SKM-1 treated with dmso at 0.1 percent for 144 hours (cell line): ENCODE results near the gene PROCA1.
A peak's percentile ranks its signal among the peaks of the same experiment; 100 is the strongest.
"Not testable (repeated sequence)": the region's sequence is repeated elsewhere in the genome, so short reads cannot be mapped to it uniquely, and the experiment has no call there.

ENCODE experiments used
- DNase-seq: peaks from one replicate; lab custom pipeline; 2025; ENCODE audit not compliant: unreplicated experiment; lab: John Stamatoyannopoulos, UW

PROCA1 gene

GRCh38 chr17:28725660-28726225 is 14.1 kb upstream of the PROCA1 start:
- DNase-seq: peak; percentile 54

DNA sequence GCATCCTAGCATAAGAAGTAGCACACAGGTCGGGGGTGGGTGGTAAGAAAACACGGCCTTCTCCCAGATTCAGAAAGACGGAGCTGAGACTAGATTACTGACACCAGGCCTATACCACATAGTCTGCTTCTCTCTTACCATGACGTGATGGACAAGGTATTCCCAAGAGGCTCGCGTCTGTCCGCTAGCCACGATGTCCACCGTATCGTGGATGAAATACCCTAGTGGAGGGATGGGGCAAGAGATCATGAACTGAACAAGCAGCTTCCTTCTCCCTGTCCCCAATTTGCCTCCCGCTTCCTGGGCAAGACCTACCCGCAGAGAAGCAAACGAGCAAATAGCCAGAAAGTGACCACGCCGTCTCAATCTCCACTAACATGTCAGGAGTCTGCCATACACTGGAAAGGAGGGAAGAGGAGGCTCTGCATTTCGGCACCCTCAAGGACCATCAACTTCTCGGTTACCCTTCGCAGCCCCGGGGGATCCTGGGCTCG is 13.5 kb upstream of the PROCA1 start:
- peak; percentile 54 for DNase-seq

- DNase-seq: no peak
Observed at GRCh38 chr17:28724500-28725165, 12.9 kb upstream of the PROCA1 start.

GRCh38 chr17:28723836-28724499 is 12.3 kb upstream of the PROCA1 start:
- DNase-seq: not testable (repeated sequence)

GRCh38 chr17:28723159-28723835 is 11.6 kb upstream of the PROCA1 start:
- DNase-seq: no peak

DNA sequence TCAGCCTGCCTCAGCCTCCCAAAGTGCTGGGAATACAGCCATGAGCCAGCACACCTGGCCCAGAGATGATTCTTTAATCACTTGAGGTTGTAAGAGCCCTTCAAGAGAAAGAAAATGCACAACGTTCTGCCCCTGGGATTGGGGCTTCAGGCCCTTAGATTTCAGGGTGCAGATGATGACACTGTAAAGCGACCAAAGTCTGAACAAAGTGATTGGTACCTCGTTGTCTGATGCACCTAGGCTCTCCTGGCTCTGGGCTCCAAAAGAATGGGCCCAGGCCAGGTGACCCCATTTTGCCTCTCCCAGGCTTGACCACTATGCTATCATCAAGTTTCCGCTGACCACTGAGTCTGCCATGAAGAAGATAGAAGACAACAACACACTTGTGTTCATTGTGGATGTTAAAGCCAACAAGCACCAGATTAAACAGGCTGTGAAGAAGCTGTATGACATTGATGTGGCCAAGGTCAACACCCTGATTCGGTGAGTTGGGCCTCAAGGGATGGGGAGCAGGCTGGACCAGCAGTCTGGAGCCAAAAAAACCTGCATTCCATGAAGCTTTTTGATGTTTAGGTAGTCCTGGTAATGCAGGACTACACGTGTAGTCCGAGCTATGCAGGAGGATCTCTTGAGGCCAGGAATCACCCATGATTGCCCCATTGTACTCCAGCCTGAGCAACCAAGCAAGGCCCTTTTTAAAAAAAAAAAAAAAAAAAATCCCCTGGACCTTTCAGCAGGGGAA is 10.9 kb upstream of the PROCA1 start:
- DNase-seq: no peak

GRCh38 chr17:28720997-28721329 is 9.3 kb upstream of the PROCA1 start:
- not testable (repeated sequence) for DNase-seq

GRCh38 chr17:28720247-28720996 is 8.7 kb upstream of the PROCA1 start:
- DNase-seq: no peak

GRCh38 chr17:28719021-28719433 is 7.3 kb upstream of the PROCA1 start:
- no peak for DNase-seq

GRCh38 chr17:28718333-28719020 is 6.8 kb upstream of the PROCA1 start:
- DNase-seq: no peak

- DNase-seq: no peak
Observed at GRCh38 chr17:28717578-28718332, 6.1 kb upstream of the PROCA1 start, which contains the start of gene RAB34. RAB34 (minus strand) TSS chr17:28717868; CDS start chr17:28717266, 602 bp downstream.

- DNase-seq: no peak
Observed at GRCh38 chr17:28716740-28717577, 5.3 kb upstream of the PROCA1 start.

DNA sequence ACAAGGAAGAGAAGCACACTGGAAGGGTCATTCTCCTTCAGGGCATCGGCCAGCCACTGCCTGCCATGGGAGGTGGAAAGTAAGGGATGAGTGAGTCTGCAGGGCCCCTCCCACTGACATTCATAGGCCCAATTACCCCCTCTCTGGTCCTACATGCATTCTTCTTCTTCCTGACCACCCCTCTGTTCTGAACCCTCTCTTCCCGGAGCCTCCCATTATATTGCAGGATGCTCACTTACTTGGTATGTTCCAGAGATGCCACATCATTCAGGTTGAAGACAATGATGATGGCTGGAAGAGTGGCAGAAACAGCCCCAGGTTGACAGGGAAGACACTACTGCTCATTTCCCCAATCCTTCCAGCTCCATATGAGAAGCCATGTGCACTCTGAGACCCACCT is 3.5 kb upstream of the PROCA1 start:
- no peak for DNase-seq

DNA sequence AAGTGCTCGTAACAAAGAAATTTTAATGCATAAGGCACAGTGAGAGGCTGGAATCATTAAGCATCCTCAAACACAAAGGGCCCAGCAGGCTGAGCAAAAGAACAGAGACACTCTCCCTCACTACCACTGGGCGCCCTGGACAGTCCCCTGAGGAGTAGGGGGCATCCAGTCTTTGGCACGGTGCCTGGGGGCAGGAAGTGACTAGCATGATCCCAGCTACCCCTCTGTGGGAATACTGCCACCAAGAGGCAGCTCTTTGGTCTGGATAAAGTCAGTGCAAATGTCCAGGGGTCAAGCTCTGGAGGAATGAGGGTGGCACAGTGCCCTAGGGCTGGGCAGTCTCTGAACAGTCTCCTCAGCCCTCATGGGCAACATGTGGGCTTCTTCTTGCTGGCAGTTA is 2.6 kb upstream of the PROCA1 start:
- DNase-seq: no peak

DNA sequence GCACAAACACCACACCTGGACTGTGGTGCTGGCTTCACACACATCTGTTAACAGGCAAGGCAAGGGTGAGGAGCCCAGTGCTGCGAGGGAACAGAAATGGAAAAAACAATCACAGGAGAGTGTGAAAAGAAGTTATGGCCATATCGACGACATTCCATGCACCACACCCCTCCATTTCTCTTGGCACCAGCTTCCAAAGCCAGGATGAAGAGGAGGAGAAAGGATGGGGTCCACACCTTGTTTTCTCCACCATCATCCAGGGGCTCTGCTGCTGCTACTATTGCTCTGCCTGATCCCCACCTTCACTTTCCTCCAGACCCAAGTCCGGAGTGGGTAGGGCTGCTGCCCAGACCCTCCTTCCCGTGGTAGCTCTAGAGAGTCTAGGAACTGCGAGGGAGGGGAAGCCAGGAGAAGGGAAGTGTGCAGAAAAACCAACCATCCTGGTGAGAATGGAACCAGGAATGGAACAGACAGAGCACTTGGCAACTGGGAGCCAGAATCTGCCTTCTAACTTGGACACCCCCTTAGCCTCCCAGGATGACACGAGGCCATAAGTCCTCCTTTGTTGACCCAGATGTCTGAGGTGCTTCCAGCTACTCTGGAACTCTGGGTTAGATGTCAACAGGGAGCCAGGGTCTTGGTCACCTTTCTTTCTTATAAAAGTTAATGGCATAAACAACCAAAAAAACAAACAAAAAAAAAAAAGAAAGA is 1.2 kb upstream of the PROCA1 start:
- no peak for DNase-seq

- DNase-seq: no peak
Observed at GRCh38 chr17:28712032-28712704, 480 bp upstream of the PROCA1 start.
